ENCODE results near the gene FAM98B.
A peak's percentile ranks its signal among the peaks of the same experiment; 100 is the strongest.

The FAM98B gene

GRCh38 chr15:38508647-38509046, 54.7 kb downstream of the FAM98B start:
- no peak for DNase-seq

- peak; percentile 52 for DNase-seq
Measured at GRCh38 chr15:38509152-38509551, 55.2 kb downstream of the FAM98B start.

GRCh38 chr15:38512901-38513300, 59.0 kb downstream of the FAM98B start:
- no peak for DNase-seq

GRCh38 chr15:38514601-38515000, 60.7 kb downstream of the FAM98B start:
- DNase-seq, result peak; percentile 27

- DNase-seq, result no peak
Measured at GRCh38 chr15:38516626-38517025, 62.7 kb downstream of the FAM98B start.

- DNase-seq, result peak; percentile 58
Measured at GRCh38 chr15:38517312-38517975, 63.5 kb downstream of the FAM98B start.

- DNase-seq, result no peak
Measured at GRCh38 chr15:38518084-38518483, 64.2 kb downstream of the FAM98B start.

GRCh38 chr15:38520035-38520434, 66.1 kb downstream of the FAM98B start:
- DNase-seq, result peak; percentile 70

- no peak for DNase-seq
Measured at GRCh38 chr15:38521316-38521715, 67.4 kb downstream of the FAM98B start.

GRCh38 chr15:38522922-38523321, 69.0 kb downstream of the FAM98B start:
- no peak for DNase-seq

- peak; percentile 47 for DNase-seq
Measured at GRCh38 chr15:38524156-38524555, 70.2 kb downstream of the FAM98B start.

- no peak for DNase-seq
Measured at GRCh38 chr15:38525489-38525888, 71.6 kb downstream of the FAM98B start.

- DNase-seq, result no peak
Measured at GRCh38 chr15:38526158-38526557, 72.2 kb downstream of the FAM98B start.

GRCh38 chr15:38528294-38528693, 74.4 kb downstream of the FAM98B start:
- DNase-seq, result peak; percentile 75

- no peak for DNase-seq
Measured at GRCh38 chr15:38530113-38530512, 76.2 kb downstream of the FAM98B start.

- DNase-seq, result peak; percentile 83
Measured at GRCh38 chr15:38531509-38531908, 77.6 kb downstream of the FAM98B start.

- DNase-seq, result no peak
Measured at GRCh38 chr15:38532728-38533127, 78.8 kb downstream of the FAM98B start.

GRCh38 chr15:38533416-38533915, 79.5 kb downstream of the FAM98B start:
- DNase-seq, result no peak

- no peak for DNase-seq
Measured at GRCh38 chr15:38533926-38534325, 80.0 kb downstream of the FAM98B start.

- DNase-seq, result no peak
Measured at GRCh38 chr15:38534691-38535090, 80.8 kb downstream of the FAM98B start.

GRCh38 chr15:38535491-38536200, 81.7 kb downstream of the FAM98B start:
- peak; percentile 91 for DNase-seq

- DNase-seq, result peak; percentile 99
Measured at GRCh38 chr15:38536201-38536676, 82.3 kb downstream of the FAM98B start.
